GM12878 (cell line): ENCODE measurements around the gene BFSP2. TPM values are rescaled to one million over a fixed set of nuclear protein-coding genes. Genes with fewer than 3 reads are reported as not detected.

Source experiments
- ATAC-seq: fragments of 200-7000 bp; cut with Tn5 transposase; 3 replicates; pipeline ENCODE4 v1.9.1; 2020; ENCODE audit warnings: mild to moderate bottlenecking, moderate library complexity
- BruUV-seq: library from RNA; stranded (reverse); fragments of 400-500 nt; replicated peaks from 2 replicates; lab custom pipeline; 2021; lab: Mats Ljungman, UMichigan
- CTCF ChIA-PET: fragments of 300-600 bp; sonication (Branson Sonifier 250); formaldehyde crosslinking; extraction: SDS; loops from one replicate; lab custom pipeline; 2021; ENCODE audit warnings: inconsistent platforms; lab: Yijun Ruan, JAX
- POLR2A ChIA-PET: fragments of 350-600 bp; formaldehyde crosslinking; extraction: SDS; loops from one replicate; lab custom pipeline; 2021; ENCODE audit warnings: inconsistent platforms; lab: Charles Lee
- RAD21 ChIA-PET: fragments of 300-600 bp; sonication (Branson Sonifier 250); formaldehyde crosslinking; loops from one replicate; lab custom pipeline; 2023; ENCODE audit warnings: antibody characterized with exemption; ENCODE audit not compliant: unreplicated experiment; lab: Charles Lee
- SMC1A ChIA-PET: fragments of 300-600 bp; sonication (Branson Sonifier 250); formaldehyde crosslinking; loops from one replicate; lab custom pipeline; 2023; ENCODE audit not compliant: unreplicated experiment, uncharacterized antibody; lab: Charles Lee
- DNase-seq: peaks from one replicate; pipeline ENCODE4 v3.0.0-alpha.2; 2011; ENCODE audit warnings: low read depth, low spot score
- FAIRE-seq: peaks from 3 replicates; lab custom pipeline; 2011; peaks lifted over from hg19 to GRCh38; lab: Jason Lieb, UNC
- H2AFZ ChIP-seq: 2 replicates; pipeline ENCODE4 v1.6.0; 2011; ENCODE audit warnings: low read depth, low read length, control low read depth; ENCODE audit not compliant: control insufficient read depth
- H3K27ac ChIP-seq: 2 replicates; pipeline ENCODE4 v1.5.1; 2011; ENCODE audit warnings: control low read depth; ENCODE audit not compliant: control insufficient read depth, insufficient read depth
- H3K27me3 ChIP-seq, 2 experiments: replicated peaks in 1 of 2; 2 replicates each; pipeline versions ENCODE4 v1.6.0 to v1.6.1; 2011; ENCODE audit warnings: low read length in 1 of 2; ENCODE audit not compliant: control insufficient read depth in 2 of 2, insufficient read depth in 2 of 2
- H3K36me3 ChIP-seq, 2 experiments: 2 replicates each; pipeline ENCODE4 v1.5.1; 2011; ENCODE audit warnings: low read length in 1 of 2; ENCODE audit not compliant: control insufficient read depth in 2 of 2, insufficient read depth in 2 of 2
- H3K4me1 ChIP-seq: 2 replicates; pipeline ENCODE4 v1.6.1; 2011; ENCODE audit warnings: mild to moderate bottlenecking, low read length, moderate library complexity, mixed read lengths; ENCODE audit not compliant: control insufficient read depth, insufficient read depth
- H3K4me2 ChIP-seq: 2 replicates; pipeline ENCODE4 v1.6.0; 2011; ENCODE audit warnings: control low read depth; ENCODE audit not compliant: control insufficient read depth, insufficient read depth
- H3K4me3 ChIP-seq: fragments of 200-600 bp; sonication (generic); 2 replicates; pipeline ENCODE4 v1.5.1; 2016
- H3K79me2 ChIP-seq: 2 replicates; pipeline ENCODE4 v1.6.0; 2011; ENCODE audit warnings: low read length; ENCODE audit not compliant: control insufficient read depth, insufficient read depth
- H3K9ac ChIP-seq: 2 replicates; pipeline ENCODE4 v1.8.0; 2011; ENCODE audit warnings: low read length, control low read depth, mixed read lengths; ENCODE audit not compliant: control insufficient read depth, insufficient read depth
- H3K9me3 ChIP-seq: replicated peaks from 3 replicates; pipeline ENCODE4 v1.5.1; 2011; ENCODE audit warnings: mild to moderate bottlenecking, low read length; ENCODE audit not compliant: control insufficient read depth, insufficient read depth
- H4K20me1 ChIP-seq: 2 replicates; pipeline ENCODE4 v1.6.0; 2011; ENCODE audit not compliant: control insufficient read depth, insufficient read depth
- BCL3 ChIP-seq: IDR thresholded peaks from 2 replicates; pipeline ENCODE4 v1.6.1; 2011; ENCODE audit warnings: borderline replicate concordance, low read depth, mild to moderate bottlenecking, moderate library complexity, low read length; ENCODE audit not compliant: insufficient read depth, poor library complexity, severe bottlenecking
- BRCA1 ChIP-seq: IDR thresholded peaks from 2 replicates; pipeline ENCODE4 v1.6.1; 2011; ENCODE audit warnings: low read depth, low read length, improper control_type of control experiment
- CHD2 ChIP-seq: IDR thresholded peaks from 2 replicates; pipeline ENCODE4 v1.6.1; 2011; ENCODE audit warnings: low read depth, low read length, improper control_type of control experiment, borderline replicate concordance
- CREM ChIP-seq: IDR thresholded peaks from 2 replicates; pipeline ENCODE4 v1.6.1; 2014; ENCODE audit warnings: antibody characterized with exemption, low read depth
- EP300 ChIP-seq, 2 experiments: fragments of 150-350 bp in 1 of 2; IDR thresholded peaks; 2 replicates each; pipeline ENCODE4 v1.6.1; 2011 to 2012; ENCODE audit warnings: low read depth in 2 of 2, low read length in 2 of 2, borderline replicate concordance in 1 of 2, improper control_type of control experiment in 1 of 2, inconsistent platforms in 1 of 2; ENCODE audit not compliant: control insufficient read depth in 1 of 2
- GABPA ChIP-seq: IDR thresholded peaks from 2 replicates; pipeline ENCODE4 v1.6.1; 2014; ENCODE audit warnings: antibody characterized with exemption, low read depth, mild to moderate bottlenecking, inconsistent platforms
- HSF1 ChIP-seq: fragments of 150-350 bp; IDR thresholded peaks from 2 replicates; pipeline ENCODE4 v1.6.1; 2014; ENCODE audit warnings: mild to moderate bottlenecking, low read depth, low read length
- IRF5 ChIP-seq: fragments of 450-650 bp; IDR thresholded peaks from 2 replicates; pipeline ENCODE4 v1.6.1; 2017; ENCODE audit warnings: borderline replicate concordance
- LARP7 ChIP-seq: fragments of 450-650 bp; IDR thresholded peaks from 2 replicates; pipeline ENCODE4 v1.6.1; 2017; ENCODE audit warnings: mild to moderate bottlenecking
- MYB ChIP-seq: fragments of 150-350 bp; IDR thresholded peaks from 2 replicates; pipeline ENCODE4 v1.6.1; 2014; ENCODE audit warnings: mild to moderate bottlenecking, low read depth, low read length, borderline replicate concordance
- RELA ChIP-seq: fragments of 450-650 bp; IDR thresholded peaks from 2 replicates; pipeline ENCODE4 v1.8.0; 2014; ENCODE audit warnings: borderline replicate concordance; ENCODE audit not compliant: partially characterized antibody
- RFX5 ChIP-seq: IDR thresholded peaks from 2 replicates; pipeline ENCODE4 v1.6.1; 2011; ENCODE audit warnings: low read depth, low read length, improper control_type of control experiment
- SIN3A ChIP-seq: IDR thresholded peaks from 2 replicates; pipeline ENCODE4 v1.6.1; 2012; ENCODE audit warnings: low read depth, low read length, improper control_type of control experiment
- SIX5 ChIP-seq: IDR thresholded peaks from 2 replicates; pipeline ENCODE4 v1.6.1; 2011; ENCODE audit warnings: mild to moderate bottlenecking, low read depth, low read length, moderate library complexity; ENCODE audit not compliant: severe bottlenecking
- SMC3 ChIP-seq: IDR thresholded peaks from 2 replicates; pipeline ENCODE4 v1.6.1; 2011; ENCODE audit warnings: low read length, improper control_type of control experiment, borderline replicate concordance
- SRF ChIP-seq, 2 experiments: IDR thresholded peaks; 2 replicates each; pipeline ENCODE4 v1.6.1; 2011; ENCODE audit warnings: low read depth in 2 of 2, low read length in 2 of 2, mild to moderate bottlenecking in 1 of 2, moderate library complexity in 1 of 2
- TBL1XR1 ChIP-seq: IDR thresholded peaks from 2 replicates; pipeline ENCODE4 v1.6.1; 2012; ENCODE audit warnings: low read depth, low read length, improper control_type of control experiment
- TCF7 ChIP-seq: IDR thresholded peaks from 2 replicates; pipeline ENCODE4 v1.6.1; 2014; ENCODE audit warnings: antibody characterized with exemption, borderline replicate concordance
- ZNF274 ChIP-seq: IDR thresholded peaks from one replicate; pipeline ENCODE4 v1.8.0; 2011; ENCODE audit not compliant: insufficient read length, insufficient read depth
- WGBS: methylation state at CpG from one replicate; pipeline ENCODE4 v1.1.6; 2016; ENCODE audit warnings: low lambda C conversion rate; ENCODE audit not compliant: insufficient replicate concordance, insufficient coverage; ENCODE audit errors: missing lambda C conversion rate; 5-methylcytosine and 5-hydroxymethylcytosine counted together
- in situ Hi-C: fragments of 300-500 bp; cut with MboI; formaldehyde crosslinking; loops from 9 replicates; pipeline ENCODE4 v1.14.3; 2018; ENCODE audit warnings: mixed read lengths
- intact Hi-C: fragments of 100-400 bp; cut with micrococcal nuclease; formaldehyde crosslinking; loops from one replicate; pipeline ENCODE4 v1.14.2; 2022; ENCODE audit not compliant: unreplicated experiment
- polyA plus RNA-seq, 11 experiments: library from polyadenylated mRNA; depleted of rRNA in 4 of 11; unstranded in 6 of 11; stranded (reverse) in 5 of 11; fragments of >200 nt; fragmentation: Nextera tagmentation in 4 of 11; fragmentation: Illumina TruSeq in 1 of 11; extraction: Ambion mirVana in 4 of 11; extraction: Trizol in 1 of 11; gene quantifications; 1 replicate in 1 of 11; 2 replicates in 10 of 11; pipeline versions ENCODE4 v1.2.1 to v1.2.3, GENCODE V29; 2011 to 2016; ENCODE audit warnings: inconsistent platforms in 2 of 11, missing spikeins in 2 of 11, low read depth in 1 of 11
- total RNA-seq, 4 experiments: library from RNA; depleted of rRNA in 3 of 4; stranded (reverse); fragments of >200 nt in 3 of 4; fragmentation: Illumina TruSeq in 1 of 4; extraction: Trizol in 1 of 4; gene quantifications; 2 replicates each; pipeline versions ENCODE4 v1.2.1 to v1.2.3, GENCODE V29; 2013 to 2021

The BFSP2 gene
- total and polyA plus RNA-seq, 10 of the 15 experiments (the other 5 are each of a cell fraction or from before 2014, with no cell fraction given): 1.5 to 20.4 (median 7.3) TPM

- TF ChIP-seq CREM: no peak
- TF ChIP-seq SRF (IDR thresholded peaks at IDR 0.05; ENCODE audit: low read depth in 2 of 2, low read length in 2 of 2): no peak
- no peak for TF ChIP-seq IRF5
- no peak for TF ChIP-seq SIN3A
- no peak for TF ChIP-seq RELA
- no peak for TF ChIP-seq SIX5
- TF ChIP-seq CHD2: no peak
- TF ChIP-seq BCL3: no peak
- no peak for TF ChIP-seq TCF7
- TF ChIP-seq BRCA1: no peak
- TF ChIP-seq LARP7: no peak
- no peak for TF ChIP-seq EP300 (IDR thresholded peaks at IDR 0.05; ENCODE audit: borderline replicate concordance in 1 of 2, control insufficient read depth in 1 of 2, low read depth in 2 of 2, low read length in 2 of 2)
- TF ChIP-seq HSF1: no peak
- TF ChIP-seq SMC3: no peak
- no peak for TF ChIP-seq RFX5
- TF ChIP-seq MYB: no peak
- TF ChIP-seq GABPA: no peak
- no peak for TF ChIP-seq ZNF274
- TF ChIP-seq TBL1XR1: no peak
- Histone ChIP-seq H3K27ac (no peak overlapping the region), H4K20me1 (no peaks in the 10 kb centered on the region), H3K36me3 (no peaks in the 10 kb centered on the region), H3K4me3 (no peak overlapping the region), H3K79me2 (no peaks in the 10 kb centered on the region), H3K9me3 (no peaks in the 10 kb centered on the region), H3K4me1 (no peaks in the 10 kb centered on the region), H3K9ac (no peak overlapping the region), H2AFZ (no peak overlapping the region), H3K27me3 (no peaks in the 10 kb centered on the region; a peak in 1 of 4 replicates), H3K4me2 (no peak overlapping the region)
- intact Hi-C loops: no loop called here
- SMC1A ChIA-PET: no interaction called here
- DNase-seq (no peak), ATAC-seq (no peak), FAIRE-seq (no peak)
- CTCF ChIA-PET: interaction anchor here (1.0 to 1.1 kb wide), 2 partner anchors 10 to 27 kb away, joined by 3 to 4 read pairs; no protein-coding TSS in a partner anchor
- no TSS peak for BruUV-seq
- RAD21 ChIA-PET: no interaction called here
- 44% methylated on average over 10 of the region's 10 CpGs for WGBS
- POLR2A ChIA-PET: no interaction called here
- in situ Hi-C loops: loop anchor here (25.0 kb wide), 1 partner anchor 860 kb away; no protein-coding TSS in a partner anchor
These were observed 3.0 kb upstream of the BFSP2 start for GRCh38 chr3:133396906-133397305.
